Tibial nerve (tissue), 4 donors: Measurements from ENCODE around the gene ANKFN1.

Experiments
- CTCF ChIP-seq, 5 experiments: fragments of 200-600 bp in 3 of 5; fragments of 450-650 bp in 2 of 5; sonication (generic) in 3 of 5; IDR thresholded peaks; one replicate each; pipeline ENCODE4 v1.5.1; 2016 to 2019; ENCODE audit warnings: antibody characterized with exemption in 5 of 5, mild to moderate bottlenecking in 3 of 5, moderate library complexity in 2 of 5
- EP300 ChIP-seq, 2 donors: sonication (generic); formaldehyde crosslinking; IDR thresholded peaks; one replicate each; pipeline ENCODE4 v1.6.1; 2017; ENCODE audit warnings: antibody characterized with exemption in 2 of 2, mild to moderate bottlenecking in 1 of 2
- POLR2A ChIP-seq, 2 donors: fragments of 450-650 bp; IDR thresholded peaks; one replicate each; pipeline ENCODE4 v1.6.1; 2017; ENCODE audit warnings: antibody characterized with exemption in 2 of 2, mild to moderate bottlenecking in 2 of 2, moderate library complexity in 2 of 2

- no peak for TF ChIP-seq CTCF (IDR thresholded peaks at IDR 0.05)
- TF ChIP-seq POLR2A (IDR thresholded peaks at IDR 0.05), result no peak
- peak in 1 of 2 donors; percentile 85 for TF ChIP-seq EP300 (IDR thresholded peaks at IDR 0.05)
Measured at GRCh38 chr17:56230660-56231059, 77.4 kb downstream of the ANKFN1 start.
